ENCODE results near the gene HAUS8. TPM values are rescaled to one million over a fixed set of nuclear protein-coding genes. Genes with fewer than 3 reads are reported as not detected.

The HAUS8 gene
- total and polyA plus RNA-seq, 2 experiments from 2014 or later: 11.5 to 14.2 TPM

- Histone ChIP-seq H3K4me1 (ENCODE audit: low read depth) (no peaks in the 10 kb centered on the region), H3K4me3 (no peak overlapping the region), H3K27ac (no peak overlapping the region), H3K27me3 (peaks cover 18% of the 10 kb centered on the region), H3K9me3 (ENCODE audit: low read depth) (no peaks in the 10 kb centered on the region), H3K36me3 (no peaks in the 10 kb centered on the region)
- no peak for TF ChIP-seq CTCF (IDR thresholded peaks at IDR 0.05; ENCODE audit: low read depth, low read length)
- no peak for DNase-seq (ENCODE audit: low read depth in 1 of 2, low spot score in 1 of 2)
Measured at GRCh38 chr19:17023805-17024204, 51.4 kb downstream of the HAUS8 start.

- H3K9me3 ChIP-seq (ENCODE audit: low read depth): no peaks in the 10 kb centered on the region
- no peaks in the 10 kb centered on the region for H3K4me1 ChIP-seq (ENCODE audit: low read depth)
- TF ChIP-seq CTCF (IDR thresholded peaks at IDR 0.05; ENCODE audit: low read depth, low read length): no peak
- H3K27me3 ChIP-seq: peaks cover 18% of the 10 kb centered on the region
- DNase-seq (ENCODE audit: low read depth in 1 of 2, low spot score in 1 of 2): no peak
- H3K4me3 ChIP-seq: no peak overlapping the region
- no peak overlapping the region for H3K27ac ChIP-seq
- H3K36me3 ChIP-seq: no peaks in the 10 kb centered on the region
Measured at GRCh38 chr19:17022738-17023137, 52.5 kb downstream of the HAUS8 start.

GRCh38 chr19:17021793-17022590 lies 53.3 kb downstream of the HAUS8 start:
- H3K36me3 ChIP-seq: no peaks in the 10 kb centered on the region
- H3K4me1 ChIP-seq (ENCODE audit: low read depth): no peaks in the 10 kb centered on the region
- H3K4me3 ChIP-seq: no peak overlapping the region
- TF ChIP-seq CTCF (IDR thresholded peaks at IDR 0.05; ENCODE audit: low read depth, low read length): no peak
- H3K9me3 ChIP-seq (ENCODE audit: low read depth): no peaks in the 10 kb centered on the region
- H3K27ac ChIP-seq: no peak overlapping the region
- H3K27me3 ChIP-seq: peaks cover 11% of the 10 kb centered on the region
- DNase-seq (ENCODE audit: low read depth in 1 of 2, low spot score in 1 of 2): peak in 1 of 2 donors; percentile 80

GRCh38 chr19:17021328-17021727 lies 53.9 kb downstream of the HAUS8 start:
- no peak for TF ChIP-seq CTCF (IDR thresholded peaks at IDR 0.05; ENCODE audit: low read depth, low read length)
- no peaks in the 10 kb centered on the region for H3K9me3 ChIP-seq (ENCODE audit: low read depth)
- no peak overlapping the region for H3K4me3 ChIP-seq
- no peak overlapping the region for H3K27ac ChIP-seq
- no peaks in the 10 kb centered on the region for H3K36me3 ChIP-seq
- H3K4me1 ChIP-seq (ENCODE audit: low read depth): no peaks in the 10 kb centered on the region
- DNase-seq (ENCODE audit: low read depth in 1 of 2, low spot score in 1 of 2): peak in 1 of 2 donors; percentile 13
- H3K27me3 ChIP-seq: peaks cover 7% of the 10 kb centered on the region

- no peaks in the 10 kb centered on the region for H3K9me3 ChIP-seq (ENCODE audit: low read depth)
- H3K27me3 ChIP-seq: peaks cover 2% of the 10 kb centered on the region
- no peak overlapping the region for H3K27ac ChIP-seq
- DNase-seq (ENCODE audit: low read depth in 1 of 2, low spot score in 1 of 2): peak in 1 of 2 donors; percentile 17
- TF ChIP-seq CTCF (IDR thresholded peaks at IDR 0.05; ENCODE audit: low read depth, low read length): no peak
- no peak overlapping the region for H3K4me3 ChIP-seq
- no peaks in the 10 kb centered on the region for H3K4me1 ChIP-seq (ENCODE audit: low read depth)
- no peaks in the 10 kb centered on the region for H3K36me3 ChIP-seq
Measured at GRCh38 chr19:17020823-17021222, 54.4 kb downstream of the HAUS8 start.
